K562 (cell line): ENCODE results near the gene NTSR1. TPM values are rescaled to one million over a fixed set of nuclear protein-coding genes. Genes with fewer than 3 reads are reported as not detected.

Experiments used
- ATAC-seq: fragments of 200-7000 bp; cut with Tn5 transposase; 3 replicates; pipeline ENCODE4 v1.9.1; 2020; ENCODE audit warnings: moderate library complexity
- BruUV-seq: library from RNA; stranded (reverse); fragments of 400-500 nt; replicated peaks from 2 replicates; lab custom pipeline; 2021; lab: Mats Ljungman, UMichigan
- CTCF ChIA-PET: fragments of 300-600 bp; formaldehyde crosslinking; extraction: SDS; loops from one replicate; lab custom pipeline; 2021; ENCODE audit warnings: low intra/inter-chr PET ratio; lab: Yijun Ruan, JAX
- POLR2A ChIA-PET: fragments of 300-600, 350-650 bp; sonication (Branson Sonifier 250); formaldehyde crosslinking; extraction: SDS; loops from one replicate; lab custom pipeline; 2021; ENCODE audit warnings: antibody characterized with exemption, inconsistent platforms; lab: Yijun Ruan, JAX
- DNase-seq, 4 experiments: peaks; one replicate each; pipeline versions ENCODE4 v3.0.0 to v3.0.0-alpha.2; 2011 to 2018; ENCODE audit warnings: low spot score in 3 of 4, mixed read lengths in 3 of 4; ENCODE audit errors: extremely low read depth in 1 of 4
- FAIRE-seq: peaks from 2 replicates; lab custom pipeline; 2011; peaks lifted over from hg19 to GRCh38; lab: Jason Lieb, UNC
- H2AFZ ChIP-seq: 2 replicates; pipeline ENCODE4 v1.6.0; 2011; ENCODE audit warnings: low read depth, low read length, control low read depth, inconsistent platforms
- H3K27ac ChIP-seq: fragments of 200-600 bp; 3 replicates; pipeline ENCODE4 v1.8.0; 2011; ENCODE audit warnings: low read depth, mild to moderate bottlenecking, control low read depth, inconsistent platforms, low read length, moderate library complexity, mixed read lengths; ENCODE audit errors: extremely low read depth
- H3K27me3 ChIP-seq, 2 experiments: fragments of 300-600 bp in 1 of 2; 2 replicates in 1 of 2; 3 replicates in 1 of 2; pipeline versions ENCODE4 v1.6.0 to v1.8.0; 2011; ENCODE audit warnings: inconsistent platforms in 2 of 2, low read length in 2 of 2, mild to moderate bottlenecking in 1 of 2, mixed read lengths in 1 of 2, moderate library complexity in 1 of 2; ENCODE audit not compliant: control insufficient read depth in 2 of 2, insufficient read depth in 2 of 2
- H3K36me3 ChIP-seq: fragments of 300-600 bp; 3 replicates; pipeline ENCODE4 v1.8.0; 2011; ENCODE audit warnings: mild to moderate bottlenecking, low read length, inconsistent platforms; ENCODE audit not compliant: control insufficient read depth, insufficient read depth
- H3K4me1 ChIP-seq, 2 experiments: fragments of 200-600 bp in 1 of 2; replicated peaks in 1 of 2; 2 replicates in 1 of 2; 3 replicates in 1 of 2; pipeline versions ENCODE4 v1.5.1 to v1.8.0; 2011; ENCODE audit warnings: inconsistent platforms in 2 of 2, low read length in 2 of 2, mild to moderate bottlenecking in 1 of 2, mixed read lengths in 1 of 2, moderate library complexity in 1 of 2; ENCODE audit not compliant: control insufficient read depth in 2 of 2, insufficient read depth in 2 of 2
- H3K4me2 ChIP-seq: 2 replicates; pipeline ENCODE4 v1.6.1; 2011; ENCODE audit warnings: low read length, control low read depth, inconsistent platforms, mixed read lengths; ENCODE audit not compliant: insufficient read depth
- H3K4me3 ChIP-seq: fragments of 200-600 bp; sonication (generic), shearing (Covaris generic); 2 replicates; pipeline ENCODE4 v1.5.1; 2016; ENCODE audit warnings: control low read depth, inconsistent platforms
- H3K79me2 ChIP-seq: fragments of 200-600 bp; 3 replicates; pipeline ENCODE4 v1.8.0; 2011; ENCODE audit warnings: low read length, inconsistent platforms; ENCODE audit not compliant: control insufficient read depth, insufficient read depth
- H3K9ac ChIP-seq, 2 experiments: 2 replicates each; pipeline versions ENCODE4 v1.6.0 to v1.6.1; 2011; ENCODE audit warnings: low read depth in 2 of 2, low read length in 2 of 2, control low read depth in 1 of 2, inconsistent platforms in 1 of 2, mild to moderate bottlenecking in 1 of 2, mixed read lengths in 1 of 2; ENCODE audit not compliant: insufficient read depth in 1 of 2
- H3K9me1 ChIP-seq: one replicate; pipeline ENCODE4 v1.6.0; 2011; ENCODE audit warnings: inconsistent platforms, mild to moderate bottlenecking, low read length, moderate library complexity; ENCODE audit not compliant: control insufficient read depth, insufficient read depth
- H3K9me3 ChIP-seq: replicated peaks from 2 replicates; pipeline ENCODE4 v1.5.1; 2011; ENCODE audit warnings: low read depth, low read length, inconsistent platforms; ENCODE audit not compliant: control insufficient read depth, insufficient read depth
- H4K20me1 ChIP-seq: replicated peaks from 2 replicates; pipeline ENCODE4 v1.6.1; 2011; ENCODE audit warnings: low read length, inconsistent platforms, mixed read lengths; ENCODE audit not compliant: control insufficient read depth, insufficient read depth
- EHMT2 ChIP-seq: fragments of 450-650 bp; IDR thresholded peaks from 2 replicates; pipeline ENCODE4 v1.6.1; 2018; ENCODE audit warnings: antibody characterized with exemption
- ETV5 ChIP-seq: sonication (generic); formaldehyde crosslinking; IDR thresholded peaks from 2 replicates; pipeline ENCODE4 v1.4.0; 2020; ENCODE audit warnings: low read depth, mild to moderate bottlenecking, missing genetic modification reagents
- JUNB ChIP-seq: fragments of 450-650 bp; formaldehyde crosslinking; conservative IDR thresholded peaks from 2 replicates; pipeline ENCODE4 v1.4.0; 2020; ENCODE audit warnings: mild to moderate bottlenecking
- NFIC ChIP-seq: fragments of 450-650 bp; IDR thresholded peaks from 2 replicates; pipeline ENCODE4 v1.6.1; 2017; ENCODE audit warnings: mild to moderate bottlenecking, inconsistent platforms
- U2AF1 ChIP-seq: fragments of 200-400 bp; formaldehyde crosslinking; optimal IDR thresholded peaks from 2 replicates; pipeline ENCODE3; 2017; ENCODE audit warnings: mild to moderate bottlenecking, low read depth, low read length, moderate library complexity
- WGBS: fragments of 100-300 bp; shearing (Covaris generic); methylation state at CpG from one replicate; pipeline ENCODE4 v1.1.6; 2016; ENCODE audit warnings: low coverage, mixed read lengths; ENCODE audit not compliant: insufficient coverage; ENCODE audit errors: missing lambda C conversion rate; 5-methylcytosine and 5-hydroxymethylcytosine counted together
- in situ Hi-C: fragments of 300-500 bp; cut with MboI; formaldehyde crosslinking; loops from 4 replicates; pipeline ENCODE4 v1.15.0; 2018; ENCODE audit warnings: inconsistent platforms, mixed read lengths
- intact Hi-C: fragments of 100-400 bp; cut with micrococcal nuclease; formaldehyde crosslinking; loops from 2 replicates; pipeline ENCODE4 v1.14.2; 2022
- polyA plus RNA-seq, 8 experiments: library from polyadenylated mRNA; depleted of rRNA in 4 of 8; stranded (reverse) in 5 of 8; unstranded in 3 of 8; fragments of >200 nt; fragmentation: Nextera tagmentation in 2 of 8; fragmentation: Illumina TruSeq in 1 of 8; extraction: Ambion mirVana in 2 of 8; extraction: Trizol in 1 of 8; gene quantifications; 2 replicates each; pipeline versions ENCODE4 v1.2.1 to v1.2.3, GENCODE V29; 2011 to 2014; ENCODE audit warnings: inconsistent platforms in 1 of 8, missing spikeins in 1 of 8
- total RNA-seq, 7 experiments: library from RNA; depleted of rRNA in 6 of 7; stranded (reverse); fragments of >200 nt in 6 of 7; fragmentation: Illumina TruSeq in 2 of 7; extraction: Trizol in 2 of 7; gene quantifications; 2 replicates each; pipeline versions ENCODE4 v1.2.1 to v1.2.3, GENCODE V29; 2011 to 2021; ENCODE audit warnings: low replicate concordance in 1 of 7

The NTSR1 gene
- total and polyA plus RNA-seq, 9 of the 15 experiments (the other 6 are each of a cell fraction or from before 2014, with no cell fraction given) = 0.04 to 0.40 (median 0.13) TPM; not detected in 3

GRCh38 chr20:62782149-62782892, 73.7 kb downstream of the NTSR1 start (continued):
- TF ChIP-seq U2AF1 (no peak), JUNB (CRISPR knock-in tag) (no peak), ETV5 (no peak)

- Histone ChIP-seq H3K79me2 (no peaks in the 10 kb centered on the region), H3K4me3 (no peak overlapping the region), H3K27ac (no peak overlapping the region), H3K9me3 (no peaks in the 10 kb centered on the region), H3K4me1 (peaks cover 0 to 35% of the 10 kb centered on the region in 2 experiments; a peak in 3 of 5 replicates), H3K36me3 (no peaks in the 10 kb centered on the region)
- in situ Hi-C loops = no loop called here
- POLR2A ChIA-PET = interaction anchor here (0.6 to 0.7 kb wide), 2 partner anchors 13 to 72 kb away, joined by 3 read pairs; no protein-coding TSS in a partner anchor
- DNase-seq (no peak), FAIRE-seq (peak; percentile 23), ATAC-seq (no peak)
- intact Hi-C loops = no loop called here
- WGBS = 45% methylated on average over 9 of the region's 9 CpGs
- no TSS peak for BruUV-seq
- TF ChIP-seq NFIC (peak; percentile 40; the same call in 1 of the 2 replicates), EHMT2 (no peak)
- TF ChIP-seq, all 486 proteins: peak for 1
- Histone ChIP-seq H2AFZ (peak overlapping the region; percentile 12; the same call in 1 of the 2 replicates), H3K9me1 (no peaks in the 10 kb centered on the region), H3K27me3 (no peaks in the 10 kb centered on the region), H3K9ac (no peak overlapping the region), H3K4me2 (no peak overlapping the region), H4K20me1 (no peaks in the 10 kb centered on the region)
- CTCF ChIA-PET = no interaction called here
Measured at GRCh38 chr20:62782893-62783278, 74.2 kb downstream of the NTSR1 start.
